Amniotic stem cell (primary cell): ENCODE results near the gene TMTC2.

Experiments
- DNase-seq: peaks from one replicate; lab custom pipeline; 2025; lab: John Stamatoyannopoulos, UW

TMTC2 gene

GRCh38 chr12:82686168-82687020 lies at the start of gene TMTC2:
Gene TMTC2 (plus strand): TSS chr12:82686906.
- DNase-seq, result peak; percentile 82

GRCh38 chr12:82638324-82638723 lies 48.4 kb upstream of the TMTC2 start:
- DNase-seq, result no peak

- no peak for DNase-seq
These were observed 41.8 kb upstream of the TMTC2 start for GRCh38 chr12:82644896-82645295.

GRCh38 chr12:82645414-82645813 lies 41.3 kb upstream of the TMTC2 start:
- no peak for DNase-seq

- DNase-seq, result no peak
These were observed 38.9 kb upstream of the TMTC2 start for GRCh38 chr12:82647853-82648252.

- DNase-seq, result no peak
These were observed 38.3 kb upstream of the TMTC2 start for GRCh38 chr12:82648259-82648909.

- DNase-seq, result no peak
These were observed 35.9 kb upstream of the TMTC2 start for GRCh38 chr12:82650627-82651337.

GRCh38 chr12:82651489-82651888 lies 35.2 kb upstream of the TMTC2 start:
- no peak for DNase-seq

GRCh38 chr12:82652071-82652470 lies 34.6 kb upstream of the TMTC2 start:
- no peak for DNase-seq

- no peak for DNase-seq
These were observed 31.0 kb upstream of the TMTC2 start for GRCh38 chr12:82655751-82656150.

- no peak for DNase-seq
These were observed 27.1 kb upstream of the TMTC2 start for GRCh38 chr12:82659343-82660207.

GRCh38 chr12:82660541-82661325 lies 26.0 kb upstream of the TMTC2 start:
- no peak for DNase-seq

GRCh38 chr12:82663893-82664292 lies 22.8 kb upstream of the TMTC2 start:
- no peak for DNase-seq

GRCh38 chr12:82665142-82665923 lies 21.4 kb upstream of the TMTC2 start:
- no peak for DNase-seq

GRCh38 chr12:82666830-82667229 lies 19.9 kb upstream of the TMTC2 start:
- no peak for DNase-seq

GRCh38 chr12:82671673-82672195 lies 15.0 kb upstream of the TMTC2 start:
- no peak for DNase-seq

- DNase-seq, result no peak
These were observed 13.8 kb upstream of the TMTC2 start for GRCh38 chr12:82672811-82673495.

- no peak for DNase-seq
These were observed 13.0 kb upstream of the TMTC2 start for GRCh38 chr12:82673698-82674097.

GRCh38 chr12:82675246-82675645 lies 11.5 kb upstream of the TMTC2 start:
- DNase-seq, result no peak
